ENCODE results near the gene TBC1D10A. TPM values are rescaled to one million over a fixed set of nuclear protein-coding genes. Genes with fewer than 3 reads are reported as not detected.

Gene TBC1D10A
- total RNA-seq, 1 experiment from 2014 or later = 4.0 TPM

- DNase-seq (ENCODE audit: extremely low read depth, low read depth) = no peak
Observed at GRCh38 chr22:30288419-30289140, 38.2 kb downstream of the TBC1D10A start.

GRCh38 chr22:30287648-30288418 is 38.9 kb downstream of the TBC1D10A start:
- DNase-seq (ENCODE audit: extremely low read depth, low read depth) = peak; percentile 77

GRCh38 chr22:30286813-30287647 is 39.7 kb downstream of the TBC1D10A start:
- peak; percentile 51 for DNase-seq (ENCODE audit: extremely low read depth, low read depth)

GRCh38 chr22:30286331-30286730 is 40.4 kb downstream of the TBC1D10A start:
- no peak for DNase-seq (ENCODE audit: extremely low read depth, low read depth)

- no peak for DNase-seq (ENCODE audit: extremely low read depth, low read depth)
Observed at GRCh38 chr22:30285846-30286200, 40.9 kb downstream of the TBC1D10A start.

- DNase-seq (ENCODE audit: extremely low read depth, low read depth) = no peak
Observed at GRCh38 chr22:30285176-30285845, 41.4 kb downstream of the TBC1D10A start.

- no peak for DNase-seq (ENCODE audit: extremely low read depth, low read depth)
Observed at GRCh38 chr22:30284666-30285065, 42.1 kb downstream of the TBC1D10A start.

GRCh38 chr22:30284172-30284571 is 42.6 kb downstream of the TBC1D10A start:
- DNase-seq (ENCODE audit: extremely low read depth, low read depth) = no peak

GRCh38 chr22:30283342-30283741 is 43.4 kb downstream of the TBC1D10A start:
- DNase-seq (ENCODE audit: extremely low read depth, low read depth) = no peak

GRCh38 chr22:30282616-30283046 is 44.1 kb downstream of the TBC1D10A start:
- no peak for DNase-seq (ENCODE audit: extremely low read depth, low read depth)

GRCh38 chr22:30280505-30280904 is 46.2 kb downstream of the TBC1D10A start:
- DNase-seq (ENCODE audit: extremely low read depth, low read depth) = no peak

GRCh38 chr22:30279932-30280331 is 46.8 kb downstream of the TBC1D10A start:
- DNase-seq (ENCODE audit: extremely low read depth, low read depth) = no peak

GRCh38 chr22:30279046-30279788 is 47.5 kb downstream of the TBC1D10A start:
- no peak for DNase-seq (ENCODE audit: extremely low read depth, low read depth)

GRCh38 chr22:30277547-30278344 is 49.0 kb downstream of the TBC1D10A start:
- DNase-seq (ENCODE audit: extremely low read depth, low read depth) = no peak

- DNase-seq (ENCODE audit: extremely low read depth, low read depth) = no peak
Observed at GRCh38 chr22:30276039-30276438, 50.7 kb downstream of the TBC1D10A start.

GRCh38 chr22:30275625-30276024 is 51.1 kb downstream of the TBC1D10A start:
- no peak for DNase-seq (ENCODE audit: extremely low read depth, low read depth)

- no peak for DNase-seq (ENCODE audit: extremely low read depth, low read depth)
Observed at GRCh38 chr22:30274437-30274812, 52.3 kb downstream of the TBC1D10A start.

- DNase-seq (ENCODE audit: extremely low read depth, low read depth) = no peak
Observed at GRCh38 chr22:30273711-30274436, 52.9 kb downstream of the TBC1D10A start.
